ENCODE measurements around the gene CASQ1.

The CASQ1 gene

DNA sequence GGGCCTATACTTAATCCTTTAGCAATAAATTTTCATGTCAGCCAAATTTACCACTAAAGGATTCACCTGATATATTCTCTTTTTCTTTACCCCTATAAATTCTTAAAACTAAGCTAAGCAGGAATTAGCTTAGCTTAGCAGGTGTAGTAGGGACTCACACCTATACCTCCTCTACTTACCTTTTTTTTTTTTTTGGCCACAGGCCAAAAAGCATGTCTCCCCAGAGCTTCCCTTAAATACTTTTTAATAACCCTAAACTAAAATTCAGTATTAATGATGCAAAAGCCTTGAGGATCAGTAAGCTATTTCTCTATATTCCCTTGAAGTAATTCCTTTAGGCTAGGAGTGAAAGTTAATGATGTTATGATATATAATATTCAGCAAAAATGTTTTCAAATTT is 38.1 kb downstream of the CASQ1 start:
- Mint-ChIP-seq H3K27me3 (ENCODE audit: low read depth) (no peaks in the 10 kb centered on the region), H3K36me3 (ENCODE audit: low read depth) (peaks cover 57% of the 10 kb centered on the region), H3K9me3 (no peaks in the 10 kb centered on the region), H3K4me3 (no peak overlapping the region), H3K4me1 (no peaks in the 10 kb centered on the region), H3K27ac (no peak overlapping the region)
- TF ChIP-seq CTCF (IDR thresholded peaks at IDR 0.05; ENCODE audit: unreplicated experiment in 3 of 3) = no peak

- no peaks in the 10 kb centered on the region for H3K4me1 Mint-ChIP-seq
- H3K27me3 Mint-ChIP-seq (ENCODE audit: low read depth) = no peaks in the 10 kb centered on the region
- TF ChIP-seq CTCF (IDR thresholded peaks at IDR 0.05; ENCODE audit: unreplicated experiment in 3 of 3) = no peak
- H3K9me3 Mint-ChIP-seq = no peaks in the 10 kb centered on the region
- H3K36me3 Mint-ChIP-seq (ENCODE audit: low read depth) = peaks cover 73% of the 10 kb centered on the region
- no peak overlapping the region for H3K4me3 Mint-ChIP-seq
- no peak overlapping the region for H3K27ac Mint-ChIP-seq
Observed at GRCh38 chr1:160232911-160233310, 42.5 kb downstream of the CASQ1 start.

DNA sequence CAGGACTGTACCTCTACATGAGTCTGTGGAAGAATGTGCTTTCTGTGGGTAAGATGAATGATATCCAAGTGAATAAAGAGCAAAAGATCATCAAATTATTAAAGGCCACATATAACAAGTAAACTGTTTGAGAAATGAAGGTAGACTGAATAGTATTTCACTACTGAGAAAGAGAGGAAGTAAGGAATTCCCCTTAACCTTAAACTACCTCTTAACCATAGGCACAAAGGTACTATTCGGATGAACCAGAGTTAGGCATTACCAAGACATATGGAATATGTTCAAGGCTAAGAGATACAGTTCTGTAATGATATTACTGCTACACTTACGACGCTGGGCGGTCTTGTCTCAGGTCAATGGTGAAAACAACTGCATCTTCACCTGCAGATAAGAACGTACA is 46.4 kb downstream of the CASQ1 start:
- H3K9me3 Mint-ChIP-seq = no peaks in the 10 kb centered on the region

DNA sequence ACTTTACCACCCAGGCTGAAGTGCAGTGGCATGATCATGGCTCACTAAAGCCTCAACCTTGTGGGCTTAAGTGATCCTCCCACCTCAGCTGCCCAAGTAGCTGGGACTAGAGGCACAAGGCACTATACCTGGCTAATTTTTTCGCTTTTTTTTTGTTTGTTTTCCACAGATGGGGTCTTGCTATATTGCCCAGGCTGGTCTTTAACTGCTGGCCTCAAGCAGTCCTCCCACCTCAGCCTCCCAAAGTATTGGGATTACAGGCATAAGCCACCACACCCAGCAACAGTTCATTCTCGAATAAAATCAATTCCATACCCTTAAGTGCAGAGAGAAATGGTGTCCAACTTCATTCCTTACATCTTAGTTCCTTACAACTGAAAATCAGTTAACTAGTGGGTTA is 47.2 kb downstream of the CASQ1 start:
- no peak overlapping the region for H3K4me3 Mint-ChIP-seq
- peaks cover 72% of the 10 kb centered on the region for H3K36me3 Mint-ChIP-seq (ENCODE audit: low read depth)
- no peaks in the 10 kb centered on the region for H3K27me3 Mint-ChIP-seq (ENCODE audit: low read depth)
- H3K9me3 Mint-ChIP-seq = no peaks in the 10 kb centered on the region
- no peak overlapping the region for H3K27ac Mint-ChIP-seq
- TF ChIP-seq CTCF (IDR thresholded peaks at IDR 0.05; ENCODE audit: unreplicated experiment in 3 of 3) = no peak
- no peaks in the 10 kb centered on the region for H3K4me1 Mint-ChIP-seq

More for the DNA sequence above, 46.4 kb downstream of the CASQ1 start:
- H3K4me3 Mint-ChIP-seq = no peak overlapping the region
- peaks cover 69% of the 10 kb centered on the region for H3K36me3 Mint-ChIP-seq (ENCODE audit: low read depth)
- no peaks in the 10 kb centered on the region for H3K27me3 Mint-ChIP-seq (ENCODE audit: low read depth)
- no peak for TF ChIP-seq CTCF (IDR thresholded peaks at IDR 0.05; ENCODE audit: unreplicated experiment in 3 of 3)
- H3K4me1 Mint-ChIP-seq = no peaks in the 10 kb centered on the region
- no peak overlapping the region for H3K27ac Mint-ChIP-seq

DNA sequence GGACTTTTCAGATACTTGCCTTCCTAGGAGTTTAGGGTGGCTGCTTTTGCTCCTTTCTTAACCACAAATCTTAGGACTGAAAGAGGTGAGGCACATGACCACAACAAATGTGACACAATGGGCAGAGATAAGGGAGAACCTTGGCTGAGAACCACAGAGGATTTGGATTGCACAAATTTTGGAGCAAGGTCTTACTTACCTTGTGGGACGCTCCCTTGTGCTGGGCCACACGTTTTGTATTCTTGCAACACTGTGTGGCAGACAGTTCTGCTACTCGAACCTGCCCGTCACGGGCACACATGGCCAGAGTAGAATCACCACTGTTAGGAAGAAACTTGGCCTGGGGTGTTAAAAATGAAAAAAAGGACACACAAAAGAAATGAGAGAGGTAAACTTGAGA is 48.0 kb downstream of the CASQ1 start:
- H3K27me3 Mint-ChIP-seq (ENCODE audit: low read depth) = no peaks in the 10 kb centered on the region
- peaks cover 74% of the 10 kb centered on the region for H3K36me3 Mint-ChIP-seq (ENCODE audit: low read depth)
- H3K27ac Mint-ChIP-seq = no peak overlapping the region
- no peaks in the 10 kb centered on the region for H3K4me1 Mint-ChIP-seq
- H3K9me3 Mint-ChIP-seq = no peaks in the 10 kb centered on the region
- TF ChIP-seq CTCF (IDR thresholded peaks at IDR 0.05; ENCODE audit: unreplicated experiment in 3 of 3) = no peak
- no peak overlapping the region for H3K4me3 Mint-ChIP-seq

- TF ChIP-seq CTCF (IDR thresholded peaks at IDR 0.05; ENCODE audit: unreplicated experiment in 3 of 3) = no peak
- Mint-ChIP-seq H3K4me1 (peaks cover 10% of the 10 kb centered on the region), H3K4me3 (no peak overlapping the region), H3K36me3 (ENCODE audit: low read depth) (peaks cover 69% of the 10 kb centered on the region), H3K27me3 (ENCODE audit: low read depth) (no peaks in the 10 kb centered on the region), H3K9me3 (no peaks in the 10 kb centered on the region), H3K27ac (no peak overlapping the region)
Observed at GRCh38 chr1:160239582-160240299, 49.4 kb downstream of the CASQ1 start.
